NB4 (cell line): ENCODE measurements around the gene NDUFA3.

Experiments
- DNase-seq: peaks from one replicate; pipeline ENCODE4 v3.0.0; 2010; ENCODE audit warnings: low read depth
- H3K4me3 ChIP-seq: one replicate; pipeline ENCODE4 v1.5.1; 2011; ENCODE audit warnings: mild to moderate bottlenecking, low read depth, low read length, moderate library complexity
- CTCF ChIP-seq: IDR thresholded peaks from one replicate; pipeline ENCODE4 v1.5.1; 2012; ENCODE audit warnings: low read depth, low read length
- MYC ChIP-seq: IDR thresholded peaks from 2 replicates; pipeline ENCODE4 v1.6.1; 2011; ENCODE audit warnings: low read depth, low read length
- POLR2A ChIP-seq: IDR thresholded peaks from 2 replicates; pipeline ENCODE4 v1.6.1; 2011; ENCODE audit warnings: mild to moderate bottlenecking; ENCODE audit not compliant: insufficient read length; ENCODE audit errors: extremely low read depth
- TF ChIP-seq, protein P1 (sequence below): IDR thresholded peaks from 2 replicates; pipeline ENCODE4 v1.6.1; 2011; ENCODE audit warnings: low read depth, low read length

The NDUFA3 gene

GRCh38 chr19:54104998-54105715, 2.5 kb downstream of the NDUFA3 start:
- DNase-seq: no peak
- H3K4me3 ChIP-seq: no peak overlapping the region
- TF ChIP-seq, protein P1, sequence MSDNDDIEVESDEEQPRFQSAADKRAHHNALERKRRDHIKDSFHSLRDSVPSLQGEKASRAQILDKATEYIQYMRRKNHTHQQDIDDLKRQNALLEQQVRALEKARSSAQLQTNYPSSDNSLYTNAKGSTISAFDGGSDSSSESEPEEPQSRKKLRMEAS: no peak
- TF ChIP-seq MYC (no peak), CTCF (no peak), POLR2A (no peak)

DNA sequence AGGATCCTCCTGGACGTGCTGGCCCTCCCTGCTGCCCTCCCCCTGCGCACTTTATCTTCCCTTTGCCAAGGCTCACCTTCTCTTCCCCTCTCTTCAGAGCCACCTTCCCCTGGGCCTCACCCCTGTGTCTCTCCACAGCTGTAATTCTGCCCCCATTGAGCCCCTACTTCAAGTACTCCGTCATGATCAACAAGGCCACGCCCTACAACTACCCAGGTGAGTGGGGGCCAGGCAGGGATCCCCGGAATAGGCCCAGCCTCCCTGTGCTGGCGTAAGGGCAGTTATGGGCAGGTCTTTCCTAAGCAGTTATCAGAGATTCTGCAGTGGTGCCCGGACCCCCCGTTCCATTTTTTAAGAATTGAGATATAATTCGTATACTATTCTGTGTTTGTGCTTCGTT, 3.1 kb downstream of the NDUFA3 start:
- TF ChIP-seq, protein P1: no peak
- TF ChIP-seq MYC (no peak), CTCF (no peak), POLR2A (no peak)
- no peak overlapping the region for H3K4me3 ChIP-seq
- DNase-seq: no peak

DNA sequence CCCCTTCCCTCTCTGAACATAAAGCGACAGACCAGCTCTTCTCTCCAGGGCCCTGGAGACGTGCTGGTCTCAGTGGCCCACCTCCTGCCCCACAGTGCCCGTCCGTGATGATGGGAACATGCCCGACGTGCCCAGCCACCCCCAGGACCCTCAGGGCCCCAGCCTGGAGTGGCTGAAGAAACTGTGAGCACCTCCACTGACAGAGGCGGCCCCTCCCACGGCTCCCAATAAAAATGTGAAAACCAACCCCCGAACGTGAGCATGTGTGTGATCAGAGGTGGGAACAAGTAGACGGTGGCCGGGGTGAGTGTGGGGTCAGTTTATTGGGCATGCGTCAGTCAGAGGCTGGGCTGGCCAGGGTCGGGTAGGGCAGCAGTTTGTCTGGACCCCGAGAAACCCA, 4.1 kb downstream of the NDUFA3 start:
- TF ChIP-seq POLR2A: no peak
- TF ChIP-seq MYC: no peak
- TF ChIP-seq, protein P1: no peak
- no peak for TF ChIP-seq CTCF
- no peak for DNase-seq
- no peak overlapping the region for H3K4me3 ChIP-seq

DNA sequence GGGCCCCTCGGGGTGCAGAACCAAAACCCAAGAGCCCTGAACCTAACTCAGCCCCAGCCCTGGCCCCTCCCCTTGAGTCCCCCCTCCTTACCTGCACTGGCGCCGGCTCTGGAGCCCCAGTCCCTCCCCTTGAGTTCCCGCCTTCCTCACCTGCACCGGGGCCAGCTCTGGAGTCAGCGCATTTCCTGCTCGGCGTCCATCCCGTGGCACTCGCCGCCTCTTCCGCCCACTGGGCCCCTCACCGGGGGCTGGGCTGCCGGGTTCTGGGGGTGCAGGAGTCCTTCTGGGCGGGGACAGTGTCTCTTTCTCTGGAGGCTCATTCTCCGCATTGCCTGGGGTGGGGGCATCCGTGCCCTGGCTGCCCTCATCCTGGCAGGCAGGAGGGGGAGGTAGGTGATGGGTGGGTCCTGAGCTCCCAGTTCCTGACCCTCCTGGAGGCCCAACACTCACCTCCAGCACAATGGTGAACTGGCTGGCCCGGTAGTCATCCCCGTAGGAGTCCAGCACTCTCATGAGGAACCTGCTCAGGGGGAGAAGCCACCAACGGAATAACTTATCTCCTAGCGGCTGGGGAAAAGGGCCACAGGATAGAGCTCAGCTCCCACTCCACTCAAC, 5.3 kb downstream of the NDUFA3 start:
- TF ChIP-seq POLR2A (no peak), CTCF (no peak), MYC (no peak)
- TF ChIP-seq, protein P1: no peak
- H3K4me3 ChIP-seq: no peak overlapping the region
- DNase-seq: no peak

GRCh38 chr19:54108496-54108895, 5.8 kb downstream of the NDUFA3 start:
- TF ChIP-seq, protein P1: no peak
- TF ChIP-seq MYC: no peak
- TF ChIP-seq CTCF: no peak
- DNase-seq: no peak
- H3K4me3 ChIP-seq: no peak overlapping the region

GRCh38 chr19:54109651-54110050, 7.0 kb downstream of the NDUFA3 start:
- no peak for DNase-seq
- TF ChIP-seq, protein P1: no peak
- TF ChIP-seq MYC (no peak), POLR2A (no peak), CTCF (no peak)
- no peak overlapping the region for H3K4me3 ChIP-seq
